B cell (primary cell): ENCODE results near the gene ZFR2.

ENCODE experiments used
- CTCF ChIP-seq: fragments of 200-600 bp; IDR thresholded peaks from one replicate; pipeline ENCODE4 v1.8.0; 2022; ENCODE audit warnings: antibody characterized with exemption, mild to moderate bottlenecking
- EZH2 ChIP-seq: IDR thresholded peaks from 2 replicates; pipeline ENCODE4 v1.6.1; 2012; ENCODE audit warnings: borderline replicate concordance, low read depth, mild to moderate bottlenecking, moderate library complexity, low read length; ENCODE audit not compliant: insufficient read depth, poor library complexity, severe bottlenecking

GRCh38 chr19:3817761-3818160 is 51.1 kb downstream of the ZFR2 start:
- TF ChIP-seq CTCF (no peak), EZH2 (no peak)
